Endothelial cell (in vitro differentiated cells): ENCODE data around the gene SYCP2. TPM values are rescaled to one million over a fixed set of nuclear protein-coding genes. Genes with fewer than 3 reads are reported as not detected.
A peak's percentile ranks its signal among the peaks of the same experiment; 100 is the strongest.

Experiments used
- DNase-seq: peaks from one replicate; pipeline ENCODE4 v3.0.0; 2021; ENCODE audit warnings: low spot score
- H3K27ac Mint-ChIP-seq: one replicate; pipeline ENCODE4 v1.8.0; 2021; ENCODE audit warnings: mixed read lengths, inconsistent platforms; ENCODE audit not compliant: unreplicated experiment
- H3K27me3 Mint-ChIP-seq: one replicate; pipeline ENCODE4 v1.8.0; 2021; ENCODE audit warnings: mild to moderate bottlenecking, moderate library complexity, mixed read lengths, inconsistent platforms; ENCODE audit not compliant: unreplicated experiment
- H3K36me3 Mint-ChIP-seq: one replicate; pipeline ENCODE4 v1.8.0; 2021; ENCODE audit warnings: mild to moderate bottlenecking, low read depth, mixed read lengths, inconsistent platforms; ENCODE audit not compliant: unreplicated experiment
- H3K4me1 Mint-ChIP-seq: one replicate; pipeline ENCODE4 v1.8.0; 2021; ENCODE audit warnings: mild to moderate bottlenecking, mixed read lengths, inconsistent platforms; ENCODE audit not compliant: unreplicated experiment
- H3K4me3 Mint-ChIP-seq: one replicate; pipeline ENCODE4 v1.8.0; 2021; ENCODE audit warnings: mild to moderate bottlenecking, mixed read lengths, inconsistent platforms; ENCODE audit not compliant: unreplicated experiment
- H3K9me3 Mint-ChIP-seq: one replicate; pipeline ENCODE4 v1.8.0; 2021; ENCODE audit warnings: mixed read lengths, inconsistent platforms; ENCODE audit not compliant: unreplicated experiment
- CTCF ChIP-seq: fragments of 200-600 bp; sonication (generic); IDR thresholded peaks from one replicate; pipeline ENCODE4 v1.5.0; 2021; ENCODE audit warnings: antibody characterized with exemption; ENCODE audit not compliant: unreplicated experiment
- total RNA-seq: library from RNA; stranded (reverse); fragmentation: NEBNext Ultra II Directional; extraction: Animal tissue kit (Norgen Biotek cat#: 25700); gene quantifications from one replicate; pipeline ENCODE4 v1.2.1, GENCODE V29; 2021; ENCODE audit not compliant: unreplicated experiment

Gene SYCP2
- total RNA-seq, 1 donor from 2014 or later = 2.1 TPM

GRCh38 chr20:59845472-59845871 lies 88.0 kb downstream of the SYCP2 start:
- Mint-ChIP-seq H3K36me3 (no peaks in the 10 kb centered on the region), H3K27me3 (peaks cover 3% of the 10 kb centered on the region), H3K27ac (no peak overlapping the region), H3K9me3 (no peaks in the 10 kb centered on the region), H3K4me3 (no peak overlapping the region), H3K4me1 (no peaks in the 10 kb centered on the region)
- no peak for TF ChIP-seq CTCF
- no peak for DNase-seq

- Mint-ChIP-seq H3K27ac (no peak overlapping the region), H3K4me3 (no peak overlapping the region), H3K4me1 (peaks cover 34% of the 10 kb centered on the region), H3K9me3 (no peaks in the 10 kb centered on the region), H3K27me3 (peaks cover 3% of the 10 kb centered on the region), H3K36me3 (no peaks in the 10 kb centered on the region)
- DNase-seq = no peak
- no peak for TF ChIP-seq CTCF
These were observed 94.0 kb downstream of the SYCP2 start for GRCh38 chr20:59839400-59839799.

- Mint-ChIP-seq H3K27ac (peak overlapping the region; percentile 82), H3K9me3 (no peaks in the 10 kb centered on the region), H3K36me3 (no peaks in the 10 kb centered on the region), H3K27me3 (peaks cover 3% of the 10 kb centered on the region), H3K4me1 (peaks cover 44% of the 10 kb centered on the region), H3K4me3 (no peak overlapping the region)
- DNase-seq = no peak
- no peak for TF ChIP-seq CTCF
These were observed 95.6 kb downstream of the SYCP2 start for GRCh38 chr20:59837623-59838394.

GRCh38 chr20:59836767-59837166 lies 96.7 kb downstream of the SYCP2 start:
- Mint-ChIP-seq H3K4me3 (no peak overlapping the region), H3K36me3 (no peaks in the 10 kb centered on the region), H3K27ac (no peak overlapping the region), H3K27me3 (peaks cover 3% of the 10 kb centered on the region), H3K9me3 (no peaks in the 10 kb centered on the region), H3K4me1 (peaks cover 50% of the 10 kb centered on the region)
- DNase-seq = no peak
- no peak for TF ChIP-seq CTCF
